Loucy (cell line): ENCODE data around the gene MINDY1.
A peak's percentile ranks its signal among the peaks of the same experiment; 100 is the strongest.

ENCODE experiments used
- H2AFZ ChIP-seq: fragments of 200-600 bp; sonication (generic); 2 replicates; pipeline ENCODE4 v1.6.0; 2016; ENCODE audit warnings: antibody characterized with exemption, mild to moderate bottlenecking, low read length, moderate library complexity
- H3F3A ChIP-seq: fragments of 200-600 bp; 2 replicates; pipeline ENCODE4 v1.6.0; 2016; ENCODE audit warnings: antibody characterized with exemption, low read depth, mild to moderate bottlenecking
- H3K27me3 ChIP-seq: fragments of 200-600 bp; sonication (generic); 2 replicates; pipeline ENCODE4 v1.6.1; 2014; ENCODE audit warnings: low read length, mild to moderate bottlenecking; ENCODE audit not compliant: insufficient read depth, poor library complexity, severe bottlenecking
- H3K36me3 ChIP-seq: fragments of 200-600 bp; sonication (generic); 2 replicates; pipeline ENCODE4 v1.6.1; 2016; ENCODE audit warnings: low read length; ENCODE audit not compliant: insufficient read depth
- H3K4me1 ChIP-seq: fragments of 200-600 bp; sonication (generic); 2 replicates; pipeline ENCODE4 v1.5.1; 2014; ENCODE audit warnings: low read length, mild to moderate bottlenecking; ENCODE audit not compliant: insufficient read depth, poor library complexity, severe bottlenecking
- H3K4me2 ChIP-seq: fragments of 200-600 bp; sonication (generic); 2 replicates; pipeline ENCODE4 v1.6.0; 2014; ENCODE audit warnings: antibody characterized with exemption, low read length, low read depth, mild to moderate bottlenecking; ENCODE audit not compliant: poor library complexity, severe bottlenecking
- H3K4me3 ChIP-seq: fragments of 200-600 bp; sonication (generic); 2 replicates; pipeline ENCODE4 v1.5.1; 2014; ENCODE audit warnings: low read length, mild to moderate bottlenecking, mixed read lengths; ENCODE audit not compliant: poor library complexity, severe bottlenecking
- H3K79me2 ChIP-seq: fragments of 200-600 bp; sonication (generic); 2 replicates; pipeline ENCODE4 v1.6.1; 2014; ENCODE audit warnings: low read length; ENCODE audit not compliant: insufficient read depth
- H3K9ac ChIP-seq: fragments of 200-600 bp; sonication (generic); 2 replicates; pipeline ENCODE4 v1.6.0; 2014; ENCODE audit warnings: mild to moderate bottlenecking, low read depth, low read length, moderate library complexity; ENCODE audit not compliant: poor library complexity, severe bottlenecking
- H3K9me2 ChIP-seq: fragments of 200-600 bp; sonication (generic); replicated peaks from 2 replicates; pipeline ENCODE4 v1.6.1; 2016; ENCODE audit warnings: low read depth, low read length, mixed read lengths
- H3K9me3 ChIP-seq: fragments of 200-600 bp; sonication (generic); 2 replicates; pipeline ENCODE4 v1.6.1; 2014; ENCODE audit warnings: mild to moderate bottlenecking, antibody characterized with exemption, low read length, low read depth; ENCODE audit not compliant: insufficient read depth
- H4K20me1 ChIP-seq: fragments of 200-600 bp; sonication (generic); 2 replicates; pipeline ENCODE4 v1.6.0; 2014; ENCODE audit warnings: antibody characterized with exemption, low read length, mild to moderate bottlenecking; ENCODE audit not compliant: insufficient read depth, poor library complexity, severe bottlenecking
- CTCF ChIP-seq: fragments of 200-600 bp; sonication (generic); conservative IDR thresholded peaks from 2 replicates; pipeline ENCODE4 v1.5.1; 2014; ENCODE audit warnings: mild to moderate bottlenecking, antibody characterized with exemption, low read length
- EZH2phosphoT487 ChIP-seq: fragments of 200-600 bp; IDR thresholded peaks from 2 replicates; pipeline ENCODE4 v1.6.1; 2018; ENCODE audit warnings: antibody characterized with exemption, mild to moderate bottlenecking, moderate library complexity, borderline replicate concordance

Gene MINDY1

DNA sequence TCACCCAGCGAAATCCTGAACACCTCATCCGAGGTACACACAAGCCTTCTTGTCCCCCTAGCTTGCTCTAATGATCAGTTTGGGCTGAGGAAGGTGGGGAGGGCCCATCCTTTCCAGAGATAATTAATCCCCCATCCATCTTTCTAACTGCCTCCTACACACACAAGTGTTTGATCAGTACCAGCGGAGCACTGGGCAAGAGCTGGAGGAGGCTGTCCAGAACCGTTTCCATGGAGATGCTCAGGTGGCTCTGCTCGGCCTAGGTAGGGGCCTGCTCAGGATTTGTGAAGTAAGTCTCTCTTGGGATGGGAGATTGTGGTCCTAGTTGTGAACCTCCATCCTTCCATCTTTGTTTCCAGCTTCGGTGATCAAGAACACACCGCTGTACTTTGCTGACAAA lies 18.8 kb downstream of the MINDY1 start:
- Histone ChIP-seq H3K9me2 (no peaks in the 10 kb centered on the region), H4K20me1 (no peaks in the 10 kb centered on the region), H3K4me2 (no peak overlapping the region), H3K4me3 (no peak overlapping the region), H3K27me3 (no peaks in the 10 kb centered on the region), H3K79me2 (no peaks in the 10 kb centered on the region), H3F3A (no peaks in the 10 kb centered on the region), H3K36me3 (no peaks in the 10 kb centered on the region), H3K9ac (no peak overlapping the region), H3K9me3 (no peaks in the 10 kb centered on the region), H3K4me1 (no peaks in the 10 kb centered on the region), H2AFZ (no peak overlapping the region)
- TF ChIP-seq CTCF (no peak), EZH2phosphoT487 (no peak)

DNA sequence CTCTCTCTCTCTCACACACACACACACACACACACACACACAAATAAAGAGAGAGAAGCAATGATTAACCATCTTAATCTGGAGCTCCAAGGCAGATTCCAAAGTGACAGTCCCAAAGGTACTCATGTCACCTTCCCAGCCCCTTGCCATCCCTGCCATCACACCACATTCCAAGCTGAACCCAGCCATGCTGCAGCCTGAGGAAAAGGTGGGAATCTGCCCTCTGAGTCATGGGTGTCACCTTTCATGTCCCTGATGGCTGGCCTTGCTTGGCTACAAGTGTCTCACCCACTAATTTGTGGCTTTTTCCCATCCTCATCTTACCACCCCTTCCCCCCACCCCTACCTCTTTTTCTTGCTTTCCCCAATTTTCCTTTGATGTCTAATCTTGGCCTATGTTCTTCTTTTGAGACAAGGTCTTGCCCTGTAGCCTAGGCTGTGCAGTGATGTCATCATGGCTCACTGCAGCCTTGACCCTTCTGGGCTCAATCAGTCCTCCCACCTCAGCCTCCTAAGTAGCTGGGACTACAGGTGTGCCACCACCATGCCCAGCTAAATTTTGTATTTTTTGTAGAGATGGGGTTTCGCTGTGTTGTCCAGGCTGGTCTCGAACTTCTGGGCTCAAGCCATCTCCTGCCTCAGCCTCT lies 21.4 kb downstream of the MINDY1 start:
- Histone ChIP-seq H3K27me3 (no peaks in the 10 kb centered on the region), H3K9ac (no peak overlapping the region), H3K4me2 (no peak overlapping the region), H3K4me1 (peaks cover 4% of the 10 kb centered on the region), H3K9me2 (no peaks in the 10 kb centered on the region), H3F3A (no peaks in the 10 kb centered on the region), H4K20me1 (no peaks in the 10 kb centered on the region), H3K36me3 (no peaks in the 10 kb centered on the region), H3K79me2 (no peaks in the 10 kb centered on the region), H2AFZ (no peak overlapping the region), H3K9me3 (no peaks in the 10 kb centered on the region), H3K4me3 (no peak overlapping the region)
- TF ChIP-seq EZH2phosphoT487 (no peak), CTCF (no peak)

- no peaks in the 10 kb centered on the region for H3K9me3 ChIP-seq
- H3F3A ChIP-seq, result no peaks in the 10 kb centered on the region; the same call in 1 of the 2 replicates
- H4K20me1 ChIP-seq, result no peaks in the 10 kb centered on the region
- no peaks in the 10 kb centered on the region for H3K27me3 ChIP-seq
- H3K4me2 ChIP-seq, result no peak within 1 kb of the TSS
- H2AFZ ChIP-seq, result no peak within 1 kb of the TSS
- no peaks in the 10 kb centered on the region for H3K79me2 ChIP-seq
- no peaks in the 10 kb centered on the region for H3K9me2 ChIP-seq
- H3K4me3 ChIP-seq, result no peak within 1 kb of the TSS
- H3K9ac ChIP-seq, result peak within 1 kb of the TSS; percentile 29
- TF ChIP-seq CTCF (no peak), EZH2phosphoT487 (no peak)
- peaks cover 19% of the 10 kb centered on the region for H3K4me1 ChIP-seq
- H3K36me3 ChIP-seq, result no peaks in the 10 kb centered on the region
Measured at GRCh38 chr1:150981805-150982712, 24.6 kb downstream of the MINDY1 start, which contains the start of gene ANXA9. Gene ANXA9 (plus strand): TSS chr1:150982292. CDS start chr1:150983106, 814 bp downstream.
